ENCODE results near the gene NEDD8.

DNA sequence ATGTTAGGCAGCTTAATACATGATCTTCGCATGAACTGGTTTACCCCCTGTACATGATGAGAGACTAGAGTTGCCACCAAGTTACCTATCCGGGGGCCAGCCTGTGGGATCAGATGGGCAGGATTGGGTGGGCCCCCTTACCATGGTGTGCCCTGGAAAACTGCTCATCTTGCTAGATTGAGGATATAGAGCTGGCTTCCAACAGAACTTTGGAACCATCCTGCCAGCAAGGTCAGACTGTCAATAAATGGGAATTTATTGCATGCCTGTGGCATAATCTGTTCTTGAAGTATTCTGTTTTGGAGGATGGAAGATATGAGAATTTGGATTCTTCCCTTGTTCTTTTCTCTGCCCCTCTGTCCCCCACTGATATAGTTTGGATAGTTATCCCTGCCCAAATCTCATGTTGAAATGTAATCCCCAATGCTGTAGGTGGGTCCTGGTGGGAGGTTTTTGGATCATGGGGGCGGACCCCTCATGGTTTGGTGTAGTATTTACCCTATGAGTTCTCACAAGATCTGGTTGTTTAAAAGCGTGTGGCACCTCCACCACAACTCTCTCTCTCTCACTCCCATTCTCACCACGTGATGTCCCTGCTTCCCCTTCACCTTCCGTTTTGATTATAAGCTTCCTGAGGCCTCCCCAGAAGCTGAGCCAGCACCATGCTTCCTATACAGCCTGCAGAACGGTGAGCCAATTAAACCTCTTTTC, 33.2 kb downstream of the NEDD8 start:
- TF ChIP-seq, protein P1, sequence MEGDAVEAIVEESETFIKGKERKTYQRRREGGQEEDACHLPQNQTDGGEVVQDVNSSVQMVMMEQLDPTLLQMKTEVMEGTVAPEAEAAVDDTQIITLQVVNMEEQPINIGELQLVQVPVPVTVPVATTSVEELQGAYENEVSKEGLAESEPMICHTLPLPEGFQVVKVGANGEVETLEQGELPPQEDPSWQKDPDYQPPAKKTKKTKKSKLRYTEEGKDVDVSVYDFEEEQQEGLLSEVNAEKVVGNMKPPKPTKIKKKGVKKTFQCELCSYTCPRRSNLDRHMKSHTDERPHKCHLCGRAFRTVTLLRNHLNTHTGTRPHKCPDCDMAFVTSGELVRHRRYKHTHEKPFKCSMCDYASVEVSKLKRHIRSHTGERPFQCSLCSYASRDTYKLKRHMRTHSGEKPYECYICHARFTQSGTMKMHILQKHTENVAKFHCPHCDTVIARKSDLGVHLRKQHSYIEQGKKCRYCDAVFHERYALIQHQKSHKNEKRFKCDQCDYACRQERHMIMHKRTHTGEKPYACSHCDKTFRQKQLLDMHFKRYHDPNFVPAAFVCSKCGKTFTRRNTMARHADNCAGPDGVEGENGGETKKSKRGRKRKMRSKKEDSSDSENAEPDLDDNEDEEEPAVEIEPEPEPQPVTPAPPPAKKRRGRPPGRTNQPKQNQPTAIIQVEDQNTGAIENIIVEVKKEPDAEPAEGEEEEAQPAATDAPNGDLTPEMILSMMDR (IDR thresholded peaks at IDR 0.05) = no peak
- TF ChIP-seq POLR2A (IDR thresholded peaks at IDR 0.05) = no peak
